GM19463 (cell line): ENCODE measurements around the gene LRRC8A.
"Not testable (repeated sequence)": the region's sequence is repeated elsewhere in the genome, so short reads cannot be mapped to it uniquely, and the experiment has no call there.

Experiments used
- ATAC-seq: cut with Tn5 transposase; IDR thresholded peaks from one replicate; pipeline ENCODE4 v1.9.1; 2021; ENCODE audit warnings: mild to moderate bottlenecking, moderate library complexity; ENCODE audit not compliant: unreplicated experiment

Gene LRRC8A

DNA sequence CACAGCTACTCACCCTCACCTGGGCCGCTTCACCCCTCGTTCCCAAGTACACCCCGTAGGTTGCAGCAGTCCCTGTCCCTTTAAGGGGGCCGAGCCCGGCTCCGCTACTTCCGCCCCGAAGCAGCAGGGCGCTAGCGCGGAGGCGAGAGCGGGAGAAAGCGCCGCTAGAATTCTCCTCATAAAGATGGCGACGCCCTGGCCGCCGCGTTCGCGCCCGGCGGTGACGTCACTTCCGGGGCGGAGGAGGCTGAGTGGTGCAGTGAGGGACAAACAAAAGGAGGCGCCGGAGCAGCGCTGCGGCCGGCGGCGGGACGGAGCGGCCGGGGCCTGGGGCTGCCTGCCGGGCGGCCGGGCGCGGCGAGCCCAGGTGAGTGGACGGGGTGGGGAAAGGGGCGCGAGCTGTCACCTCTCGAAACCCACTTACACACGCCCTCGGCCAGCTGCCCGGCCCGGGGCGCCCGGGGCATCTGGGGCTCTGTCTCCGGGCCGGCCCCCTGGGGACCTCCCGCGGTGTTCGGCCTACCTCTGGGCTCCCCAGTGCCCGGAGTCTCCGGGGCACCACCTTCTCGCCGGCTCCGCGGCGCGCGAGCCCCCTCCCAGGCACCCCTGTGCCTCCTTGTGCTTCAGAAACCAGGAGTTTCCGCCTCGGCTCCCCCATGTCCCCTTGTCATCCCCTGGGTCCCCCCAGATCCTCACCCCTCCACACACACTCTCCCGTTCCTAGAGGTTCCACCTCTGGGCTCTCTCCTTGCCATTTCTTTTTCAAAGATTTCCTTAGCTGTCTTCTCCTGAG is at the start of gene LRRC8A, which contains the start of gene KYAT1:
LRRC8A (plus strand) TSS at position 250 of the 793 bp plus-strand sequence. CDS start 25,032 bp downstream, outside the sequence.
KYAT1 (minus strand) TSS at position 67 of the 793 bp plus-strand sequence. CDS start 36,545 bp downstream, outside the sequence.
- peak; percentile 92 for ATAC-seq

DNA sequence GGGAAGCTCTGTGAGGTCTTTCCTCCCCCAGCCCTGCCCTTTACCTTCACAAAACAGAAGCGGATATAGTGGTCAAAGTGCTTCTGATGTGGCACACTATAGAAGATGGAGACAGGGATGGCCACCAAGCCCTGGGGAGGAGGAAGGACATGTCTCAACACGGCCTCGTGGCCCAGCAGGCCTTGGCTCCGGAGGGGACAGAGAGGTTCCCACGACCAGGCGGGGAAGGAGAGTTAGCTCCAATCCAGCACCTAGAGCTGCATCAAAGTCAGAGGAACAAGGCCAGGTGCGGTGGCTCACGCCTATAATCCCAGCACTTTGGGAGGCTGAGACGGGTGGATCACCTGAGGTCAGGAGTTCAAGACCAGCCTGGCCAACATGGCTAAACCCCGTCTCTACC is 48.2 kb upstream of the LRRC8A start:
- ATAC-seq: no peak

DNA sequence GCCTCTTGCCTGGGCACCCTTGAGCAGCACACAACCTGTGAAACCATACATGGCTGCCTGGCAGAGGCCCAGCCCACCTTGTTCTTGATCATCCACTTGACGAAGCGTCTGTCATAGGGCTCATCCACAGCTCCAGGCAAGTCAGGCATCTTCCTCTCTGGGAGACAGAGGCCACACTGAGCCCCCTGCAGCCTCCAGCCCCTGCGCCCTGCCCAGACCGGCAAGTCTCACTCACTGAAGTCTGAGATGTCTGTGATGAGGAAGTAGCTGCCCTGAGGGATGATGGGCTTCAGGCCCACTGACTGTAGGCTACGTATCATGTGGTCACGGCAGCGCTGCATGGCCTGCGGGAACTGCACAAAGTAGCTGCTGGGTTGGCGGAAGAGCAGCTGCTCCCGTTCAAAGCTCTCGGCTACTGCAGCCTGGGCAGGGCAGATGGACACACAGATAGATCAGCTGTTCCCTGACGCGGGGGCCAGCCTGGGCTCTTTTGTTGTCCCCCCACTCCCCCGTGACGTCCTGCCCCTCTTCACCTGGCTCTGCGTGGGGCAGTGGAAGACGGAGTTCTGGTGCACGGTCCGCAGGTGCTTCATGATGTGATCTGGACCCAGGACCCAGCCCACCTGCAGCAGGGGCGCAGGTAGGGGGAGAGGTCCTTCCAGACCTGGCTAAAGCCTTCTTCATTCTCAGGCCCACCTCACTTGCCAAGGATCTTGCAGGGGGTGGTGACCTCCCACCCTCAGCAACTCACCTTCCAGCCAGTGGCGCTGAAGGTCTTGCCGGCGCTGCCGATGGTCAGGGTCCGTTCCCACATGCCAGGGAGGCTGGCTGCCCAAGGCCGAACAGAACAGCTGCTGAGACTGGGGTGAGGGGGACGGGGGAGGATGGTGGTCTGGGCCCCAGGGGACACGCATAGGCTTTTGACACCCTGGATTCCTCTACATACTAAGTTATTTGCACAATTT is 46.4 kb upstream of the LRRC8A start:
- no peak for ATAC-seq

DNA sequence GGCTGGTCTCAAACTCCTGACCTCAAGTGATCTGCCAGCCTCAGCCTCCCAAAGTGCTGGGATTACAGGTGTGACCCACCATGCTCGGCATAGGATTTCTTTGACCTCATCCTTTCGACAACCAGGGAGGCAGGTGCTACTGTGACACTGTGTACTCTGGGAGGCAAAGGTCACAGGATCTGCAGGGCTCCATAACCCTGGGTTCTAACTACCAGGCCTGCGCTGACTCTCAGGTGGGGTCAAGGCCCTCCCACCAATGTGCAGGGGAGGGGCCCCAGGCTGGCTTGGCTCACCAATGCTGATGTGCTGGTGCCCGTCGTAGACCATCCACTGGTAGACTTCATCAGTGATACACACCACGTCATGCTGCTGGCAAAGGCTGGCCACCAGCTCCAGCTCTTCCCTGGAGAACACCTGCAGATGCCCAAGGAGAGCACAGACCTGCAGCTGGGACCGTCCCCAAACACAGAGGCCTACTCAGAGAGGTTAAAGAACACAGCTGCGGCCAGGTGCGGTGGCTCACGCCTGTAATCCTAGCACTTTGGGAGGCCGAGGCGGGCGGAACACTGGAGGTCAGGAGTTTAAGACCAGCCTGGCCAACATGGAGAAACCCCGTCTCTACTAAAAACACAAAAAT is 45.3 kb upstream of the LRRC8A start:
- ATAC-seq: no peak

DNA sequence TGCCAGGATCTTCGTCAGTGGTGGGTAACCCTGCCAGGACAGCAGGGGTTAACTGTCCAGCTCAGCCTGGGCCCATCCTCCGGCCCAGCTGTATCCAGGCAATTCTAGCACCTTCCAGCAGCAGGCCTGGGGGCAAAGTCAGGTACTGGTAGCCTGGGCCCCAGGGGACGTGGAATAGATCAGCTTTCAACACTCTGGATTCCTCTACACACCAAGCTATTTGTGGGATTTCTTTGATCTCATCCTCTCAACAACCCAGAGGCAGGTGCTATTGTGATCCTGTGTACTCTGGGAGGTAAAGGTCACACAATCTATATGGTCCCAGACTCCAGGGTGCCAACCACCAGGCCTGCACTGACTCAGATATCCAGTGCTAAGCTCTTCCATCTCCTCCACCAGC is 43.6 kb upstream of the LRRC8A start:
- ATAC-seq: no peak

DNA sequence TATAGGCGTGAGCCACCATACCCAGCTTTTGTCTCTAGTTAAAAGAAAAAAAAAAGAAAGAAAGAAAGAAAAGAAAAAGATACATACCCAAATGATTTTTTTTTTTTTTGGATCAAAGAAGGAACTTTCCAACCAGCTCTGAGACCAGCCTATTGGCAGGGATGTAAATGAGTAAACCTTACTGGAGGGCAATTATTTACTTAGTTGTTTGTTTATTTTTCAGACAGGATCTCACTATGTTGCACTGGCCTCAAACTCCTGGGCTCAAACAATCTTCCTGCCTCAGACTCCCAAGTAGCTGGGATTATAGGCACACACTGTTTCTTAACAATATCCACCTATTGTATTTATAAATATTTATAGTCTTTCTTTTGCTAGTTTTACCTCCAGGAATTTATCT is 41.4 kb upstream of the LRRC8A start:
- ATAC-seq: no peak

DNA sequence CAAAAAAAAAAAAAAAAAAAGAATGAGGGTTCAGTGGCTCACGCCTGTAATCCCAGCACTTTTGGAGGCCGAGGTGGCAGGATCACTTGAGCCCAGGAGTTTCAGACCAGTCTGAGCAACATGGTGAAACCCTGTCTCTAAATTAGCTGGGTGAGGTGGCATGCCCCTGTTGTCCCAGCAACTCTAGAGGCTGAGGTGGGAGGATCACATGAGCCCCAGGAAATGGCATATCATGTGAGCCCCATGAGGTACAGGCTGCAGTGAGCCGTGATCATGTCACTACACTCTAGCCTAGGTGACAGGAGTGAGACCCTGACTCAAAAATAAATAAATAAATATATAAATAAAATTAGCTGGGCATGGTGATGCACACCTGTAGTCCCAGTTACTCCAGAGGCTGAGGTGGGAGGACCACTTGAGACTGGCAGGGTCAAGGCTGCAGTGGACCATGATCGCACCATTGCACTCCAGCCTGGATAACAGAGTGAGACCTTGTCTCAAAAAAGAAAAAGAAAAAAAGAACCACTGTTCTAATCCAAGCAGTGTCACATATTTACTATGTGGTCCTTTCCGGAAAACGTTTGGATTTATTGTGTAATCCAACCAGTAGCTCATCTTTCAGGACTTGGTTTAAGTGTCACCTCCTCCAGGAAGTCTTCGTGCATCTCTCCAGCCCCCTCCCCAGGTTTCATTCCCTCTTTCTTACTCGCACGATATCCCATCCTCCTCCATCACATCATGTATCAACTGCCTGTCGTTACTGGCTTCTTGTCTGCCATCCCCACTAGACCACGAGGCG is 40.0 kb upstream of the LRRC8A start:
- ATAC-seq: no peak

DNA sequence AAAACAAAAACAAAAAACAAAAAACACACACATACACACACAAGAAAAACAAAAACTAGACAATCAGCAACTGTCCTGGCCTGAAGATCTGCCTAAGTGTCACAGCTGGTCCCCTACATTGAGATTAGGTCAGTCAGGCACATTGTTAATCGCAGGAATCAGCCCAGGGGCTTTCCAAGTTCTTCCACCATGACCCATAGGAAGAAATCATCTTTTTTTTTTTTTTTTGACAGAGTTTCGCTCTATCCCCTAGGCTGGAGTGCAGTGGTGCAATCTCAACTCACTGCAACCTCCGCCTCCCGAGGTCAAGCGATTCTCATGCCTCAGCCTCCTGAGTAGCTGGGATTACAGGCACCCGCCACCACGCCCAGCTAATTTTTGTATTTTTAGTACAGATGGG is 38.8 kb upstream of the LRRC8A start:
- not testable (repeated sequence) for ATAC-seq

DNA sequence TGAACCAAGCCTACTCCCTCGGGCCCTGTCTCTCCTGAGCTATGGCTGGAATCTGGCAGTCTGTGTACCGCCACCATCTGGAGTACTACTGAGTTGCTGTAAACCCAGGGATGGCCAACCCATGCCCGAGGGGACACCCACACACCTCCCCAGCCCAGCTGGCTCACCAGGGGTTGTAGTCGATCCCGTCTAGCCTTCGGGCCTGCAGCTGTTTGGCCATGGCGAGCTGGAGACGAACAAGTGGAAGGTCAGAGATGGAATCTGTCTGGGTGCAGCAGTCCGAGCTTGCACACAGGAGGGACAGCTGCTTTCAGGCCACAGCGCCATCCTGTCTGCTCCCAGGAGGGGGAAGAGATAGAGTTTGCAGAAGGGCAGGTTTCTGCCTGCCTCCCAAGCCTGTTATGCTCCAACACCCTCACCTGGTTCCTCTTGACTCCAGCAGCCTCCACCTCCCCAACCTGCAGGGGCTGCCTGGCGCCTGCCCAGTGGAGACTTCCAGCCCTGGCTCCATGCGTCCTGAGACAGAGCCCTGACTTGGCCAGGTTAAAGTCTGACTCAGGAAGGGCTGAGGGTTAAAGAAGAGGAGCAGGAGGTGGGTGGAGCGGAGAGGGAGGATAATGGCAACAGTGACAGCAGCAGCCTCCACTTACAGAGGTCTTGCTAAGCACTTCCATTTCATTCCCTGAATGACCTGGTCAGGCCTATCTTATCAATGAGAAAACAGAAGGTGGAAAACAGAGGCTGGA is 36.6 kb upstream of the LRRC8A start:
- ATAC-seq: no peak

DNA sequence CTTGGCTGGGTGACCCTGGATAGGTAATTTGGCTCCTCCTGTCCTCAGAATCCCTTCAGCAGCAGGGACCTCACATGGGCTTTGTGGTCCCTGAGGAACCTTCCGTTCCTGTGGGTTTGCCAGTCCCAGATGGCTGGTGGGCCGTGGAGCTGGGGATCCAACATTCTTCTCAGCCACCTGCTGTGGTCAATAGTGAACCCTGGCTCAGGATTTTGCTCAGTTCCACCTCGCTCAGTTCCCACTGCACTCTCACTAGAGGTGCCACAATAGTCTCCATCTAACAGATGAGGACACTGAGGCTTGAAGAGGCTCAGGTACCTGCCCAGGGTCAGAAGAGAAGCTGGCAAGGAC is 35.3 kb upstream of the LRRC8A start:
- no peak for ATAC-seq

DNA sequence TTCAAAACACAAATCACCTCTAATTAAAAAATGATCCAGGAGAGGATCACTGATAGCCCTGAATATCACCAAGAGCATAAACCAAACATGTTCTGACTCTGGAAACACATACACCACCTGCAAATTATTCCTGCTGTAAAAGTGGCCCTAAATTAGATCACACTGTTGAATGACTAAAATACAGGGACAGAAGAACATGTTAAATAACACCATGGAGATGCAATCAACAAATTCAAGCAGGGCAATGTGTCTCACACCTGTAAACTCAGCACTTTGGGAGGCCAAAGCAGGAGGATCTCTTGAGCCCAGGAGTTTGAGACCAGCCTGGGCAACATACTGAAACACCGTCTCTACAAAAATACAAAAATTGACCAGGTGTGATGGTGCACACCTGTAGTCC is 34.1 kb upstream of the LRRC8A start:
- no peak for ATAC-seq

DNA sequence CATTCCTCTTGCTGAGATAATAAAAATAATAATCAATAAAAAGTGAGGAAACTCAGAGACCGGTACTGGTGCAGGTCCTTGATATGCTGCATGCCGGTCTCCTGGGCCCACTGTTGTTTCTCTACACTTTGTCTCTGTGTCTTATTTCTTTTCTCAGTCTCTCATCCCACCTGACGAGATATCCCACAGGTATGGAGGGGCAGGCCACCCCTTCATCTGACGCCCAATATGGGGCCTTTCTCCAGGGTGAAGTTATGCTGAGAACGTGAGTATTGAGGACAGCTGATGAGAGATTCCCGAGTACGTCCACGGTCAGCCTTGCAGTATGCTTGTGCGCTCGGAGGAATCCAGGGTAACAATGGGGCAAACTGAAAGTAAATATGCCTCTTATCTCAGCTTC is 30.9 kb upstream of the LRRC8A start:
- not testable (repeated sequence) for ATAC-seq

DNA sequence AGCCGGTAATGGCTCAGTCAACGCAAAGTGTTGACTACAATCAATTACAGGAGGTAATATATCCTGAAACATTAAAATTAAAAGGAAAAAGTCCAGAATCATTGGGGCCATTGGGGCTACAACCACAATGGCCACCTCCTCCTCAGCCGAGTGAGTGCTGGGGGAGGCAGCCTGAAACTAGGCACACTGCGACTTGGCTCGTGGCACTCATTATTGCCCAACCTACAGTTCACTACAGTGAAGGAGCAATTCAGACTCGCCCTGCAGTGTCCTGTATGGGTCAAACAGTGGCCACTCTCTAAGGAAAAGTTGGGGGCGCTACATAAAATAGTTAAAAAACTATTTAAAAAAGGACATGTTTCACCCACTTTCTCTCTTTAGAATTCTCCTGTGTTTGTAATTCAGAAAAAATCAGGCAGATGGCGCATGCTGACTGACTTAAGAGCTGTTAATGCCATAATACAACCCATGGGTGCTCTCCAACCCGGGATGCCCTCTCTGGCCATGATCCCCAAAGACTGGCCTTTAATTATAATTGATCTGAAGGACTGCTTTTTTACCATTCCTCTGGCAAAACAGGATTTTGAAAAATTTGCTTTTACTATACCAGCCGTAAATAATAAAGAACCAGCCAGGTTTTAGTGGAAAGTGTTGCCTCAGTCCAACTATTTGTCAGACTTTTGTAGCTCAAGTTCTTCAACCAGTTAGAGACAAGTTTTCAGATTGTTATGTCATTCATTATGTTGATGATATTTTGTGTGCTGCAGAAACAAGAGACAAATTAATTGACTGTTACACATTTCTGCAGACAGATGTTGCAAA is 29.9 kb upstream of the LRRC8A start:
- not testable (repeated sequence) for ATAC-seq

DNA sequence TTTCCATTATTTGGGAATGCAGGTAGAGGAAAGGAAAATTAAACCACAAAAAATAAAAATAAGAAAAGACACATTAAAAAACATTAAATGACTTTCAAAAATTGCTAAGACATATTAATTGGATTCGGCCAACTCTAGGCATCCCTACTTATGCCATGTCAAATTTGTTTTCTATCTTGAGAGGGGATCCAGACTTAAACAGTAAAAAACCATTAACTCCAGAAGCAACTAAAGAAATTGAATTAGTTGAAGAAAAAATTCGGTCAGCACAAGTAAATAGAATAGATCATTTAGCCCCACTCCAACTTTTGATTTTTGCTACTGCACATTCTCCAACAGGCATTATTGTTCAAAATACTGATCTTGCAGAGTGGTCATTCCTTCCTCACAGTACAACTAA is 29.3 kb upstream of the LRRC8A start:
- not testable (repeated sequence) for ATAC-seq

DNA sequence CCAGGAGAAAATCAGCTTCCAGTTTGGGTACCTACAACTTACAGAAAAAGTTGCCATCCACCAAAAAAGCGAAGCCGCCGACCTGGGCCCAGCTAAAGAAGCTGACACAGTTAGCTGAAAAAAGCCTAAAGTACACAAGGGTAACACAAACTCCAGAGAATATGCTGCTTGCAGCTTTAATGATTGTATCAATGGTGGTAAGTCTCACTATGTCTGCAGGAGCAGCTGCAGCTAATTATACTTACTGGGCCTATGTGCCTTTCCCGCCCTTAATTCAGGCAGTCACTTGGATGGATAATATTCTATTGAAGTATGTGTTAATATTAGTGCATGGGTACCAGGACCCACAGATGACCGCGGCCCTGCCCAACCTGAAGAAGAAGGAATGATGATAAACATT is 27.5 kb upstream of the LRRC8A start:
- ATAC-seq: not testable (repeated sequence)

DNA sequence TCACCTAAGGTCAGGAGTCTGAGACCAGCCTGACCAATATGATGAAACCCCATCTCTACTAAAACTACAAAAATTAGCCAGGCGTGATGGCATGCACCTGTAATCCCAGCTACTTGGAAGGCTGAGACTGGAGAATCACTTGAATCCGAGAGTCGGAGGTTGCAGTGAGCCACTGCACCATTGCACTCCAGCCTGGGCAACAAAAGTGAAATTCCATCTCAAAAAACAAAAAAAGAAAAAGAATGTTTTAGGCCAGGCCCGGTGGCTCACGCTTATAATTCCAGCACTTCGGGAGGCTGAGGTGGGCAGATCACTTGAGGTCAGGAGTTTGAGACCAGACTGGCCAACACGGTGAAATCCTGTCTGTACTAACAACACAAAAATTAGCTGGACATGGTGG is 23.5 kb upstream of the LRRC8A start:
- ATAC-seq: not testable (repeated sequence)

DNA sequence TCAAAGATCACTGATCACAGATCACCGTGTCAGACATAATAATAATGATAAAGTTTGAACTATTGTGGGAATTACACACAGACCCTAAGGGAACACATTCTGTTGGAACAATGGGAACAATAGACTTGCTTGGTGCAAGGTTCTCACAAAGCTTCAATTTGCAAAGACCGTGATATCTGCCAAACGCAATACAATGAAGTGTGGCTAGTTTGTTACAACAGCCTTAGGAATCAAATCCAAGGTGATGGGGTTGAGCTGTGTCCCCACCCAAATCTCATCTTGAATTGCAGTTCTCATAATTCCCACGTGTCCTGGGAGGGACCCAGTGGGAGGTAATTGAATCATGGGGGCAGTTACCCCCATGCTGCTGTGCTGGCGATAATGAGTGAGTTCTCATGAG is 21.0 kb upstream of the LRRC8A start:
- no peak for ATAC-seq

DNA sequence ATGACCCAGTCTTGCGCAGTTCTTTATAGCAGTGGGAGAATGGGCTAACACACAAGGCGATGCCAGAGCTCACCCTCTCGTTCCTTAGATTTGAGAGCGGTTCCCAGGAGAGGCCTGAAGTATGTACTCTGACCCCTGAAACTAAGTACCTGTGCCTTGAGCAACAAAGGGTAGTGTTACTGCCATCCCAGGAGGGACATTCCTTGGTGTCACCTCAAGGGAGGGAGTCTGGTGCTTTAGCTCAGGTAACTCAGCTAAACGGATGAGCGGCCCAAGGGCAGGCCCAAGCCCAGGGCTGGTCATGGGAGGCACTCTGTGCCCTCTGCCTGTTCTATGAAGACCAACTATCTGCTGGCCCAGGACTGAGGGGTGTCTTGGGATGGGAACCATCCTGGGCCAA is 20.4 kb upstream of the LRRC8A start:
- no peak for ATAC-seq

DNA sequence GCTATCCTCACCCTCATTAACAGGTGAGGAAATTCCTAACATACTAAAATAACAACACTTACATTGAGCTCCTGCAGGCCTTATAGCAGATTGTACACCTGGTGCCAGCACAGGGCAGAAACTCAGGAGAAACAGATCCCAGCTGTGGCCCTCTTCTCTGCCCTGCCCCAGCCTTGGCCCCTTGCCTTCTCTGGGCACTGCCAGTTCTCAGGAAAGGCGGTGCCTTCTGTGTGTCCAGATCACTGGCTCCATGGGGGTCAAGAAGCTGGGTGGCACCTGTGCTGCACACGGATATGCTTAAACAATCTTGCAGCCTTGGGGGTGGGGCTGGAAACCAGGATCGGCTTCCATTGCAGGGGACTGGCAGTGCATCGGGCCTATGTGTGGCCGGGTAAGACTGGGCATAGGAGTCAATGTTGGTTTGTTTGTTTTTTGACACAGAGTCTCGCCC is 19.5 kb upstream of the LRRC8A start:
- ATAC-seq: no peak
